ENCODE results near the gene ATL2. TPM values are rescaled to one million over a fixed set of nuclear protein-coding genes. Genes with fewer than 3 reads are reported as not detected.

The ATL2 gene
- total and polyA plus RNA-seq, 2 donors (not counting 1 experiment from before 2014, with no cell fraction given): 26.5 to 70.7 TPM

DNA sequence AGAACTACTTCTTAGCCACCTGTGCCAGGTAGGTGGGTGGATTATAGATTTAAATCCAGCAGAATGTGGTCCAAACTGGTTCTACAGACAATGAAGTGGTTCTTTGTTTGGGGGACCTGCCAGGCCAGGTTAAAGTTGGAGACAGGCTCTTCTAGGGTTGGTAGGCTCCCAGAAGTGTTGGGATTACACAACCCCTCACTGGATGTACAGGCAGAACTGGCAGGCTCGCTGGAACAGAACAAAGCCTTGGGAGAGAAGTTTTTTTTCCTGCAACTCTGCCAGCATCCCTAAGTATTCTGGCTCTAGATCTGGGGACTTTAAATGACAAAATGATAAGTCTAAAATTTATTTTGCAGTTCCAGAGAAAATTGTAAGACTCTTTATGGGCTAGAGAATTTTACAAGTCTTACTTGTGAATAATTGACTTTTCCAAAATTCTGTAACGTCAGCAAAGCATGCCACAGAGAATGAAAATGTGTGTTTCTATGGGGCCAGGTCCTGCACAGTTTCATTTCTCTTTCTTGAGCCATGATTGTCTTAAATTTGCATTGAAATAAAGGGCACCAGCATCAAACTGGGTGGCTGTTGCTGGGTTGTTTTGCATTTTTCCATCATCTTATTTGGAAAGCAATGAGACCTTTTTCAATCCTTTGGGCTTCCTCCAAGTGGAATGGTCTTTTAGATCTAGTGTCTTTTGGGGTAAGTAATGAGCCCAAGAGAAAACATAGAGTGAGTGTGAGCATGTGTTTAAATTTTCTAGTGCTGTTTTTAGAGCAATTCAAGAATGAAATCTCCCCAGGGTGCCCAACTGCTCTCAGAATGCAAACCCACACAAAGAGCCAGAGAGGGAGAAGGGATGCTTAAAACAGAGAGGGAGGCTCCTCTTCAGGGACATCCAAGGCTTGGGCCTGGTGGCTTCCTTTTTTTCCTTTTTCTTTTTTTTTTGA is 32.4 kb upstream of the ATL2 start:
- Histone ChIP-seq H4K20me1 (ENCODE audit: control insufficient read depth, extremely low read depth, insufficient read depth, low read length) (no peaks in the 10 kb centered on the region), H3K27ac (ENCODE audit: insufficient read depth, low read length) (no peak overlapping the region), H2AFZ (ENCODE audit: low read length) (no peak overlapping the region), H3K4me1 (ENCODE audit: control insufficient read depth, extremely low read depth, insufficient read depth, low read length) (peaks cover 2% of the 10 kb centered on the region), H3K9me3 (ENCODE audit: control insufficient read depth, insufficient read depth, low read depth, low read length) (no peaks in the 10 kb centered on the region), H3K36me3 (ENCODE audit: control insufficient read depth, insufficient read depth, low read length) (no peaks in the 10 kb centered on the region), H3K4me3 (replicated peaks in 1 of 4; ENCODE audit: control extremely low read depth in 1 of 4, insufficient read depth in 1 of 4, low read depth in 3 of 4, low read length in 4 of 4) (no peak overlapping the region), H3K79me2 (ENCODE audit: control insufficient read depth, insufficient read depth, low read length) (no peaks in the 10 kb centered on the region), H3K4me2 (ENCODE audit: extremely low read depth, insufficient read depth, low read length) (no peak overlapping the region), H3K9ac (ENCODE audit: insufficient read depth, low read length) (no peak overlapping the region), H3K27me3 (ENCODE audit: control insufficient read depth, insufficient read depth, low read length) (peaks cover 4% of the 10 kb centered on the region)
- no peak for TF ChIP-seq EZH2 (IDR thresholded peaks at IDR 0.05; ENCODE audit: low read length, missing control alignments)
- TF ChIP-seq, protein P1, sequence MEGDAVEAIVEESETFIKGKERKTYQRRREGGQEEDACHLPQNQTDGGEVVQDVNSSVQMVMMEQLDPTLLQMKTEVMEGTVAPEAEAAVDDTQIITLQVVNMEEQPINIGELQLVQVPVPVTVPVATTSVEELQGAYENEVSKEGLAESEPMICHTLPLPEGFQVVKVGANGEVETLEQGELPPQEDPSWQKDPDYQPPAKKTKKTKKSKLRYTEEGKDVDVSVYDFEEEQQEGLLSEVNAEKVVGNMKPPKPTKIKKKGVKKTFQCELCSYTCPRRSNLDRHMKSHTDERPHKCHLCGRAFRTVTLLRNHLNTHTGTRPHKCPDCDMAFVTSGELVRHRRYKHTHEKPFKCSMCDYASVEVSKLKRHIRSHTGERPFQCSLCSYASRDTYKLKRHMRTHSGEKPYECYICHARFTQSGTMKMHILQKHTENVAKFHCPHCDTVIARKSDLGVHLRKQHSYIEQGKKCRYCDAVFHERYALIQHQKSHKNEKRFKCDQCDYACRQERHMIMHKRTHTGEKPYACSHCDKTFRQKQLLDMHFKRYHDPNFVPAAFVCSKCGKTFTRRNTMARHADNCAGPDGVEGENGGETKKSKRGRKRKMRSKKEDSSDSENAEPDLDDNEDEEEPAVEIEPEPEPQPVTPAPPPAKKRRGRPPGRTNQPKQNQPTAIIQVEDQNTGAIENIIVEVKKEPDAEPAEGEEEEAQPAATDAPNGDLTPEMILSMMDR (conservative IDR thresholded peaks at IDR 0.05 in 1 of 2, IDR thresholded peaks at IDR 0.05 in 1 of 2; ENCODE audit: low read depth in 1 of 2, low read length in 2 of 2): no peak
- no peak for DNase-seq (ENCODE audit: low read depth in 2 of 2)

DNA sequence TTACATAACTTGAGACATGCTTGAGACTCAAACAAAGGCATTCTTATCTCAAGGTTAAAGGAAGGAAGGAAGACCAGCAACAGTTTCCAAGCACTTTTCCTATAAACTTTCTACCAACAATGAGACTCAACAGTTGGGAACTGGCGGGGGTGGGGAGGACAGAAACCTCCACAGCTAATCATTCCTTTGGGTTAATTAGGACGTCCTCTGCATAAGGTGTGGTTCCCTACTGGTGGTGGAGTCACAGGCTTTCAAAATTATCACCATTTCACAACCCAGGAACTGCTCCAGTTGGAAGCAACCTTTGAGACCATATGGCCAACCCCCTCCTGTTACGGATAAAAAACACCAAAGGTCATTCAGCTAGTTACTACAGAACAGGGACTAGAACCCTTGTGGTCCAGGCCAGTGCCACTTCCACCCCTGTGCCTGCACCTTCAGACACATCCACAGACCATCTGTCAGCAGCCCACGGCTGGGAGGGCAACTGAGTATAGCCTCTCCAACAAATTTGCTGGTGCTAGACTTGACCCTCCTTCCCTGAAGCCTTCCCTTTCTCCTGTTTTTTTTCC is 30.1 kb upstream of the ATL2 start:
- Histone ChIP-seq H3K27me3 (ENCODE audit: control insufficient read depth, insufficient read depth, low read length) (peaks cover 4% of the 10 kb centered on the region), H3K79me2 (ENCODE audit: control insufficient read depth, insufficient read depth, low read length) (no peaks in the 10 kb centered on the region), H3K4me1 (ENCODE audit: control insufficient read depth, extremely low read depth, insufficient read depth, low read length) (peaks cover 2% of the 10 kb centered on the region), H3K4me3 (replicated peaks in 1 of 4; ENCODE audit: control extremely low read depth in 1 of 4, insufficient read depth in 1 of 4, low read depth in 3 of 4, low read length in 4 of 4) (no peak overlapping the region), H3K9me3 (ENCODE audit: control insufficient read depth, insufficient read depth, low read depth, low read length) (no peaks in the 10 kb centered on the region), H4K20me1 (ENCODE audit: control insufficient read depth, extremely low read depth, insufficient read depth, low read length) (no peaks in the 10 kb centered on the region), H3K27ac (ENCODE audit: insufficient read depth, low read length) (no peak overlapping the region), H3K4me2 (ENCODE audit: extremely low read depth, insufficient read depth, low read length) (no peak overlapping the region), H2AFZ (ENCODE audit: low read length) (no peak overlapping the region), H3K36me3 (ENCODE audit: control insufficient read depth, insufficient read depth, low read length) (no peaks in the 10 kb centered on the region), H3K9ac (ENCODE audit: insufficient read depth, low read length) (no peak overlapping the region)
- no peak for TF ChIP-seq EZH2 (IDR thresholded peaks at IDR 0.05; ENCODE audit: low read length, missing control alignments)
- TF ChIP-seq, protein P1 (conservative IDR thresholded peaks at IDR 0.05 in 1 of 2, IDR thresholded peaks at IDR 0.05 in 1 of 2; ENCODE audit: low read depth in 1 of 2, low read length in 2 of 2): no peak
- DNase-seq (ENCODE audit: low read depth in 2 of 2): no peak

DNA sequence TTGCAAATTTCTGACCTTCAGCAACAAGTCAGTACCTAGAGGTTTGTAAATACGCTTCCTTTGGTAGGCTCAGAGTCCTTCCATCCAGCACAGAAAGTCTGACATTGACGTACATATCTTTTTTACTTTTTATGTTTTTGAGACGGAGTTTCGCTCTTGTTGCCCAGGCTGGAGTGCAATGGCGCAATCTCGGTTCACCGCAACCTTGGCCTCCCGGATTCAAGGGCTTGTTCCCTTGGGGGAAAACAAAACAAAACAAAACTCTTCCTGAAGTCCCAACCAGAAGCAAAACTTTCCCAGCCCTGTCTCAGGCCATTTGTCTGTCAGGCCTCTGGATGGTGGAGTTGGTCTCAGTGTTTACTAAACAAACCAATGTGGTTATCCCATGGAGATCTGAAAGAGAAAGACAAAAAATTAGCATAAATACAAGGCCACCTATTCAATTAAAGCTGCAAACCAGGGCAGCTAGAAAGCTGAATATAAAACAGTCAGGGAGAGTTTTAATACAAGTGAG is 29.6 kb upstream of the ATL2 start:
- H4K20me1 ChIP-seq (ENCODE audit: control insufficient read depth, extremely low read depth, insufficient read depth, low read length): no peaks in the 10 kb centered on the region
- TF ChIP-seq EZH2 (IDR thresholded peaks at IDR 0.05; ENCODE audit: low read length, missing control alignments): no peak
- TF ChIP-seq, protein P1 (conservative IDR thresholded peaks at IDR 0.05 in 1 of 2, IDR thresholded peaks at IDR 0.05 in 1 of 2; ENCODE audit: low read depth in 1 of 2, low read length in 2 of 2): no peak
- peaks cover 4% of the 10 kb centered on the region for H3K27me3 ChIP-seq (ENCODE audit: control insufficient read depth, insufficient read depth, low read length)

More for the DNA sequence above, 29.6 kb upstream of the ATL2 start:
- no peak overlapping the region for H3K9ac ChIP-seq (ENCODE audit: insufficient read depth, low read length)
- no peak overlapping the region for H3K4me2 ChIP-seq (ENCODE audit: extremely low read depth, insufficient read depth, low read length)
- H3K27ac ChIP-seq (ENCODE audit: insufficient read depth, low read length): no peak overlapping the region
- DNase-seq (ENCODE audit: low read depth in 2 of 2): no peak
- no peak overlapping the region for H2AFZ ChIP-seq (ENCODE audit: low read length)
- H3K36me3 ChIP-seq (ENCODE audit: control insufficient read depth, insufficient read depth, low read length): no peaks in the 10 kb centered on the region
- no peaks in the 10 kb centered on the region for H3K9me3 ChIP-seq (ENCODE audit: control insufficient read depth, insufficient read depth, low read depth, low read length)
- no peak overlapping the region for H3K4me3 ChIP-seq (replicated peaks in 1 of 4; ENCODE audit: control extremely low read depth in 1 of 4, insufficient read depth in 1 of 4, low read depth in 3 of 4, low read length in 4 of 4)
- no peaks in the 10 kb centered on the region for H3K79me2 ChIP-seq (ENCODE audit: control insufficient read depth, insufficient read depth, low read length)
- H3K4me1 ChIP-seq (ENCODE audit: control insufficient read depth, extremely low read depth, insufficient read depth, low read length): peaks cover 2% of the 10 kb centered on the region

Data from fibroblast of lung (primary cell).